CD4-positive, alpha-beta T cell treated with Interleukin-12 subunit alpha and Interleukin-12 subunit beta, for 1 hour (primary cell): Measurements from ENCODE around the gene RNASE13.

ENCODE experiments used
- DNase-seq: peaks from one replicate; pipeline ENCODE4 v3.0.0-alpha.2; 2020

The RNASE13 gene

GRCh38 chr14:21034707-21035106, at the start of gene RNASE13:
RNASE13 (minus strand) TSS chr14:21034807; CDS start chr14:21034288, 519 bp downstream.
- DNase-seq, result no peak

GRCh38 chr14:21084396-21084795, 49.8 kb upstream of the RNASE13 start:
- DNase-seq, result no peak

GRCh38 chr14:21083565-21084325, 49.1 kb upstream of the RNASE13 start:
- no peak for DNase-seq

GRCh38 chr14:21081521-21082142, 47.0 kb upstream of the RNASE13 start:
- DNase-seq, result no peak

GRCh38 chr14:21078726-21079125, 44.1 kb upstream of the RNASE13 start:
- DNase-seq, result no peak

- no peak for DNase-seq
Observed at GRCh38 chr14:21078287-21078686, 43.7 kb upstream of the RNASE13 start.

- DNase-seq, result no peak
Observed at GRCh38 chr14:21077672-21078071, 43.1 kb upstream of the RNASE13 start.

- DNase-seq, result no peak
Observed at GRCh38 chr14:21075719-21076437, 41.3 kb upstream of the RNASE13 start.

GRCh38 chr14:21074398-21075272, 40.0 kb upstream of the RNASE13 start:
- no peak for DNase-seq

- no peak for DNase-seq
Observed at GRCh38 chr14:21073921-21074320, 39.3 kb upstream of the RNASE13 start.

- no peak for DNase-seq
Observed at GRCh38 chr14:21072781-21073339, 38.3 kb upstream of the RNASE13 start.

GRCh38 chr14:21072031-21072473, 37.4 kb upstream of the RNASE13 start:
- DNase-seq, result no peak

- DNase-seq, result peak; percentile 66
Observed at GRCh38 chr14:21071225-21072030, 36.8 kb upstream of the RNASE13 start.

- peak; percentile 36 for DNase-seq
Observed at GRCh38 chr14:21070610-21071224, 36.1 kb upstream of the RNASE13 start.

GRCh38 chr14:21070083-21070609, 35.5 kb upstream of the RNASE13 start, which contains the start of gene ARHGEF40:
ARHGEF40 (plus strand) TSS chr14:21070304; CDS start chr14:21070397, 93 bp downstream.
- peak; percentile 44 for DNase-seq

GRCh38 chr14:21069388-21070082, 34.9 kb upstream of the RNASE13 start:
- peak; percentile 48 for DNase-seq

GRCh38 chr14:21068521-21069387, 34.1 kb upstream of the RNASE13 start:
- peak; percentile 77 for DNase-seq

GRCh38 chr14:21066882-21067502, 32.4 kb upstream of the RNASE13 start:
- peak; percentile 37 for DNase-seq
